Measurements from ENCODE around the gene GNL3.
"Not testable (repeated sequence)": the region's sequence is repeated elsewhere in the genome, so short reads cannot be mapped to it uniquely, and the experiment has no call there.

Gene GNL3

DNA sequence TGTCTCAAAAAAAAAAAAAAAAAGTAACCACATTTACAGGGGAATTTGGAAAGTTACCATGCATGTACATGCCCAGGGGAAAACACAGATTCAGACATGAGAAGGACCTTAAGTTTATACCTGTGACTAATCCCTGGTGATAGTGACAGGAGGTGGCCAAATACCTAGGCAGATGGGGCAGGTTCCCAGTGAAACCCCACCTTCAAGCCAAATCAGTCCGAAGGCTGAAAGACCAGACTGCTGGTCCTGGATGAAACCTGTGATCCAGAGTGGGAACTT, 35.8 kb downstream of the GNL3 start:
- DNase-seq, result no peak

DNA sequence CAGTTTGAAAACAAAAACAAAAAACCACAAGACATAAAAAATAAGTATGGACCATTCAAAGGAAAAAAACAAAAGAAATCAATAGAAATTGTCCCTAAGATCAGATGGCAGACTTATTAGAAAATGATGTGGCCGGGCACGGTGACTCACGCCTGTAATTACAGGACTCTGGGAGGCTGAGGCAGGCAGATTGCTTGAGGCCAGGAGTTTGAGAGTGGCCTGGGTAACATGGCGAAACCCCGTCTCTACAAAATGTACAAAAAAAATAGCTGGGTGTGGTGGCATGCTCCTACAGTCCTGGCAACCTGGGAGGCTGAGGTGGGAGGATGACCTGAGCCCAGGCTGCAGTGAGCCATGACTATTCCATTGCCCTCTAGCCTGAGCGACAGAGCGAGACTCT, 36.7 kb downstream of the GNL3 start:
- no peak for DNase-seq

GRCh38 chr3:52723935-52724334, 38.1 kb downstream of the GNL3 start:
- DNase-seq, result no peak

- DNase-seq, result no peak
These were observed 38.7 kb downstream of the GNL3 start for GRCh38 chr3:52724511-52724910.

DNA sequence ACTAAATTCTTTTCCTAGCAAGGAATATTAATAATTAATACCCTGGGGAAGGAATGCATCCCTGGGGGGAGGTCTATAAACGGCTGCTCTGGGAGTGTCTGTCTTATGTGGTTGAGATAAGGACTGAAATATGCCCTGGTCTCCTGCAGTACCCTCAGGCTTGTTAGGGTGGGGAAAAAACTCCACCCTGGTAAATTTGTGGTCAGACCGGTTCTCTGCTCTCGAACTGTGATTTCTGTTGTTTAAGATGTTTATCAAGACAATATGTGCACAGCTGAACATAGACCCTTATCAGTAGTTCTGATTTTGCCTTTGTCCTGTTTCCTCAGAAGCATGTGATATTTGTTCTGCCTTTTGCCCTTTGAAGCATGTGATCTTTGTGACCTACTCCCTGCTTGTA, 42.9 kb downstream of the GNL3 start:
- DNase-seq, result not testable (repeated sequence)

- no peak for DNase-seq
These were observed 44.8 kb downstream of the GNL3 start for GRCh38 chr3:52730681-52731080.

DNA sequence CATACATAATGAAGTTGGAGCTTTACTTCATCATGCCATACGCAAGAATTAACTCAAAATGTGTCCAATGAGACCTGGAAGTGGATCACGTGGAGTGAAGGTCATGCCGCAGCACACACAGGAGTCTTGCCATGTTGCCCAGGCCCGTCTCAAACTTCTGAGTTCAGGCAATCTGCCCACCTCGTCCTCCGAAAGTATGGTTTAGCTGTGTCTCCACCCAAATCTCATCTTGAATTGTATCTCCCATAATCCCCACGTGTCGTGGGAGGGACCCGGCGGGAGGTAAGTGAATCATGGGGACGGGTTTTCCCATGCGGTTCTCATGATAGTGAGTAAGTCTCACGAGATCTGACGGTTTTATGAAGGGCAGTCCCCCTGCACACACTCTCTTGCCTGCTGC, 45.8 kb downstream of the GNL3 start:
- no peak for DNase-seq

- no peak for DNase-seq
These were observed 47.5 kb downstream of the GNL3 start for GRCh38 chr3:52733256-52733891.

DNA sequence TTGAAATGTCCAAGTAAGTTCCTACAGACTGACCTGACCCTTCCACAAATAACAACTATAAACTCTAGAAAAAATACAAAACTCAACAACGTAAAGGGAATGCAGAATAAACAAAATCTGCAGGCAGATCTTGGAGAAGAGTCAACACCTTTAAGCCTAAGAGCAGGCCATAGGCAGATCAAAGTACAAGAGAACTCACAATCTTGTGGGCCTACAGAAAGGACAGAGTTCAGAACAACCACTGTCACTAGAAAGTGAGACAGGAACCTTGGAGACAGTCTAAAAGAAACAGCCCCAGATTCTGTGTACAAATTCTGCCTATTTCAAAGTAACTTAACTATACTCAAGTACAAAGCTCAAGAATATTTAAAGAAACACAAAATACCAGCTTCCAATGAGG, 53.9 kb downstream of the GNL3 start:
- DNase-seq, result no peak

- DNase-seq, result no peak
These were observed 56.7 kb downstream of the GNL3 start for GRCh38 chr3:52742418-52743041.

DNA sequence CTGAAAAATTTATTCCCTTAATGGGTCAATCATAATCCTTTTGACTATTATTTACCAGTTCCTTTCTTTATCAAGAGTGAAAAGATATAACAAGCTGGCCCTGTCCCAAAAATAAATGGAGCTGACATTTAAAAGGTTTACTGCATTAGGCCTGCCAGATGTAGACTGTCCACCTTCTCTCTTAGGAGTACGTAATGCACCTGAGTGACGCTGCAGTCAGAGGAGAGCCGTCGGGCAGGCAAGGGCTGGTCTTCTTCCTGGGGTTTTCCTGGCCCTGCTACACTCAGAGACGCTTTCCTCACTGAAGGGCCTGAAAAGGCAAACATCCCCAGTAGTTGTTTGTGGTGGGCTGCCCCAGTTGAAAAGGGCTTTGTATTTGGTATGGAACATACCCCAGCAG, 57.3 kb downstream of the GNL3 start:
- no peak for DNase-seq

- no peak for DNase-seq
These were observed 57.9 kb downstream of the GNL3 start for GRCh38 chr3:52743721-52744120.
